Activated naive CD4-positive, alpha-beta T cell treated with anti-CD3 and anti-CD28 coated beads, Interleukin-2, amount 50 U/mL, for 24 hours (primary cell): ENCODE results near the gene MAPK7.

Experiments
- H3K27ac Mint-ChIP-seq: one replicate; pipeline ENCODE4 v1.8.0; 2021; ENCODE audit warnings: mild to moderate bottlenecking, mixed read lengths
- H3K27me3 Mint-ChIP-seq: one replicate; pipeline ENCODE4 v1.8.0; 2021; ENCODE audit warnings: mixed read lengths
- H3K36me3 Mint-ChIP-seq: one replicate; pipeline ENCODE4 v1.8.0; 2021; ENCODE audit warnings: mixed read lengths
- H3K4me1 Mint-ChIP-seq: one replicate; pipeline ENCODE4 v1.8.0; 2021; ENCODE audit warnings: mixed read lengths
- H3K4me3 Mint-ChIP-seq: one replicate; pipeline ENCODE4 v1.8.0; 2021; ENCODE audit warnings: mild to moderate bottlenecking, mixed read lengths
- H3K9me3 Mint-ChIP-seq: one replicate; pipeline ENCODE4 v1.8.0; 2021; ENCODE audit warnings: mixed read lengths

MAPK7 gene

GRCh38 chr17:19378416-19379360, at the start of gene MAPK7:
MAPK7 (plus strand) TSS chr17:19378498; CDS start chr17:19378901, 403 bp downstream.
- H3K9me3 Mint-ChIP-seq: no peaks in the 10 kb centered on the region
- H3K4me1 Mint-ChIP-seq: peaks cover 13% of the 10 kb centered on the region
- H3K36me3 Mint-ChIP-seq: peaks cover 7% of the 10 kb centered on the region
- H3K27ac Mint-ChIP-seq: peak within 1 kb of the TSS; percentile 95
- H3K27me3 Mint-ChIP-seq: no peaks in the 10 kb centered on the region
- H3K4me3 Mint-ChIP-seq: peak within 1 kb of the TSS; percentile 96

- H3K27me3 Mint-ChIP-seq: no peaks in the 10 kb centered on the region
- H3K4me3 Mint-ChIP-seq: no peak overlapping the region
- H3K27ac Mint-ChIP-seq: no peak overlapping the region
- H3K36me3 Mint-ChIP-seq: peaks cover 11% of the 10 kb centered on the region
- peaks cover 10% of the 10 kb centered on the region for H3K9me3 Mint-ChIP-seq
- no peaks in the 10 kb centered on the region for H3K4me1 Mint-ChIP-seq
Measured at GRCh38 chr17:19329136-19329535, 49.2 kb upstream of the MAPK7 start.

GRCh38 chr17:19329839-19330238, 48.5 kb upstream of the MAPK7 start:
- no peaks in the 10 kb centered on the region for H3K4me1 Mint-ChIP-seq
- peaks cover 10% of the 10 kb centered on the region for H3K36me3 Mint-ChIP-seq
- no peak overlapping the region for H3K4me3 Mint-ChIP-seq
- no peak overlapping the region for H3K27ac Mint-ChIP-seq
- no peaks in the 10 kb centered on the region for H3K27me3 Mint-ChIP-seq
- H3K9me3 Mint-ChIP-seq: peaks cover 9% of the 10 kb centered on the region

GRCh38 chr17:19330271-19330670, 48.0 kb upstream of the MAPK7 start:
- Mint-ChIP-seq H3K27me3 (no peaks in the 10 kb centered on the region), H3K36me3 (peaks cover 6% of the 10 kb centered on the region), H3K9me3 (peaks cover 4% of the 10 kb centered on the region), H3K27ac (no peak overlapping the region), H3K4me3 (no peak overlapping the region), H3K4me1 (no peaks in the 10 kb centered on the region)

GRCh38 chr17:19331134-19331533, 47.2 kb upstream of the MAPK7 start:
- Mint-ChIP-seq H3K4me3 (no peak overlapping the region), H3K9me3 (no peaks in the 10 kb centered on the region), H3K27me3 (no peaks in the 10 kb centered on the region), H3K36me3 (peaks cover under 1% of the 10 kb centered on the region), H3K27ac (no peak overlapping the region), H3K4me1 (no peaks in the 10 kb centered on the region)

- Mint-ChIP-seq H3K4me1 (no peaks in the 10 kb centered on the region), H3K27ac (no peak overlapping the region), H3K27me3 (no peaks in the 10 kb centered on the region), H3K9me3 (no peaks in the 10 kb centered on the region), H3K36me3 (no peaks in the 10 kb centered on the region), H3K4me3 (no peak overlapping the region)
Measured at GRCh38 chr17:19331543-19332245, 46.6 kb upstream of the MAPK7 start.

GRCh38 chr17:19332371-19333131, 45.7 kb upstream of the MAPK7 start:
- H3K27me3 Mint-ChIP-seq: peaks cover 3% of the 10 kb centered on the region
- H3K4me3 Mint-ChIP-seq: no peak overlapping the region
- H3K9me3 Mint-ChIP-seq: no peaks in the 10 kb centered on the region
- H3K4me1 Mint-ChIP-seq: no peaks in the 10 kb centered on the region
- no peak overlapping the region for H3K27ac Mint-ChIP-seq
- no peaks in the 10 kb centered on the region for H3K36me3 Mint-ChIP-seq

- Mint-ChIP-seq H3K27ac (no peak overlapping the region), H3K27me3 (peaks cover 3% of the 10 kb centered on the region), H3K4me3 (no peak overlapping the region), H3K9me3 (no peaks in the 10 kb centered on the region), H3K4me1 (no peaks in the 10 kb centered on the region), H3K36me3 (no peaks in the 10 kb centered on the region)
Measured at GRCh38 chr17:19333132-19333440, 45.2 kb upstream of the MAPK7 start.

- no peak overlapping the region for H3K27ac Mint-ChIP-seq
- H3K36me3 Mint-ChIP-seq: no peaks in the 10 kb centered on the region
- no peak overlapping the region for H3K4me3 Mint-ChIP-seq
- H3K9me3 Mint-ChIP-seq: no peaks in the 10 kb centered on the region
- H3K27me3 Mint-ChIP-seq: peaks cover 3% of the 10 kb centered on the region
- H3K4me1 Mint-ChIP-seq: no peaks in the 10 kb centered on the region
Measured at GRCh38 chr17:19333736-19334290, 44.5 kb upstream of the MAPK7 start.

GRCh38 chr17:19334331-19334730, 44.0 kb upstream of the MAPK7 start:
- H3K27me3 Mint-ChIP-seq: peaks cover 3% of the 10 kb centered on the region
- no peaks in the 10 kb centered on the region for H3K36me3 Mint-ChIP-seq
- H3K27ac Mint-ChIP-seq: no peak overlapping the region
- no peaks in the 10 kb centered on the region for H3K4me1 Mint-ChIP-seq
- no peaks in the 10 kb centered on the region for H3K9me3 Mint-ChIP-seq
- no peak overlapping the region for H3K4me3 Mint-ChIP-seq

- H3K27me3 Mint-ChIP-seq: peaks cover 8% of the 10 kb centered on the region
- no peaks in the 10 kb centered on the region for H3K4me1 Mint-ChIP-seq
- no peaks in the 10 kb centered on the region for H3K9me3 Mint-ChIP-seq
- H3K4me3 Mint-ChIP-seq: no peak overlapping the region
- H3K27ac Mint-ChIP-seq: no peak overlapping the region
- H3K36me3 Mint-ChIP-seq: no peaks in the 10 kb centered on the region
Measured at GRCh38 chr17:19335951-19336631, 42.2 kb upstream of the MAPK7 start.

GRCh38 chr17:19336938-19337711, 41.2 kb upstream of the MAPK7 start:
- no peaks in the 10 kb centered on the region for H3K36me3 Mint-ChIP-seq
- peaks cover 9% of the 10 kb centered on the region for H3K27me3 Mint-ChIP-seq
- no peak overlapping the region for H3K4me3 Mint-ChIP-seq
- H3K9me3 Mint-ChIP-seq: no peaks in the 10 kb centered on the region
- H3K4me1 Mint-ChIP-seq: no peaks in the 10 kb centered on the region
- H3K27ac Mint-ChIP-seq: no peak overlapping the region

GRCh38 chr17:19337712-19338023, 40.6 kb upstream of the MAPK7 start:
- Mint-ChIP-seq H3K4me1 (no peaks in the 10 kb centered on the region), H3K9me3 (no peaks in the 10 kb centered on the region), H3K4me3 (no peak overlapping the region), H3K36me3 (no peaks in the 10 kb centered on the region), H3K27me3 (peaks cover 9% of the 10 kb centered on the region), H3K27ac (no peak overlapping the region)

GRCh38 chr17:19338031-19338990, 40.0 kb upstream of the MAPK7 start:
- Mint-ChIP-seq H3K27ac (no peak overlapping the region), H3K4me3 (no peak overlapping the region), H3K4me1 (no peaks in the 10 kb centered on the region), H3K27me3 (peaks cover 9% of the 10 kb centered on the region), H3K9me3 (no peaks in the 10 kb centered on the region), H3K36me3 (no peaks in the 10 kb centered on the region)
